GM18526 (cell line): ENCODE data around the gene NAB1.

Experiments used
- POLR2A ChIP-seq: IDR thresholded peaks from 3 replicates; pipeline ENCODE4 v1.6.1; 2011; ENCODE audit not compliant: insufficient read length; ENCODE audit errors: extremely low read depth

NAB1 gene, protein sequence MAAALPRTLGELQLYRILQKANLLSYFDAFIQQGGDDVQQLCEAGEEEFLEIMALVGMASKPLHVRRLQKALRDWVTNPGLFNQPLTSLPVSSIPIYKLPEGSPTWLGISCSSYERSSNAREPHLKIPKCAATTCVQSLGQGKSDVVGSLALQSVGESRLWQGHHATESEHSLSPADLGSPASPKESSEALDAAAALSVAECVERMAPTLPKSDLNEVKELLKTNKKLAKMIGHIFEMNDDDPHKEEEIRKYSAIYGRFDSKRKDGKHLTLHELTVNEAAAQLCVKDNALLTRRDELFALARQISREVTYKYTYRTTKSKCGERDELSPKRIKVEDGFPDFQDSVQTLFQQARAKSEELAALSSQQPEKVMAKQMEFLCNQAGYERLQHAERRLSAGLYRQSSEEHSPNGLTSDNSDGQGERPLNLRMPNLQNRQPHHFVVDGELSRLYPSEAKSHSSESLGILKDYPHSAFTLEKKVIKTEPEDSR

DNA sequence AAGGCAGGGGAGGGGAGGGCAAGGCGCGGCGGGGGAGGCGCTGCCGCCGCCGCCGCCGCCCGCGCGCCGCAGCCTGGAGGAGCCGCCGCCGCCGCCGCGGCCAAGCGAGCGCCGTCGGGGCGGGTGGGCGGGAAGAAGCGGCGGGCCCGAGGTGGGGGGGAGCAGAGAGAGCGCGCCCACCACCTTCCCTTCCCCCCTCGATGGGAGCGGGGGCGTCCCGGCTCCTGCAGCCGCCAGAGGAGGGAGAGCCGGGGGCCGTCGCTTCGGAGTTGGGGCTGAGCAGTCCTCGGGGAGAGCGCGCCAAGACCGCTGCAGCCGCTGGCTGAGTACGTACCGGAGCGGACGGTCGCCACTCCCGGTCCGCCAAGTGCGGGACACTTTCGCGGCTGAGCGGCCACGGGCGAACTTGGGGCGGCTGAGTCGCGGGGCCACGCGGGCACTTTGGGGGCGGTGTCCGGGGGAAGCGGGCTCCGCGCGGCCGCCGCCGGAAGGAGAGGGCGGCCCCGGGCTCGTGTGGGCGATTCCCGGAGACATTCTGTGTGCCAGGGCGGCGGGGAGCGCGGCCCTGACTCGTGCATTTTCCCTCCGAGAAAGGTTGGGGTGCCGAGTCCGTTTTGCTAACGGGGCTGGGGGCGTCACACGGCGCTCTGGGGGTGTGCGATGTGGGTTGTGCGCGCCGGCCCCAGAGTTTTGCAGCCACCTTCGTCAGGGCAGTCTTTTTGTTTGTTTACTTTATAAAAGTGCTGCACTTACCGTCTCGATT is at the start of gene NAB1:
Gene NAB1 (plus strand): TSS at position 49 of the 763 bp plus-strand sequence. CDS start 10,094 bp downstream, outside the sequence.
- TF ChIP-seq POLR2A, result peak; percentile 37

DNA sequence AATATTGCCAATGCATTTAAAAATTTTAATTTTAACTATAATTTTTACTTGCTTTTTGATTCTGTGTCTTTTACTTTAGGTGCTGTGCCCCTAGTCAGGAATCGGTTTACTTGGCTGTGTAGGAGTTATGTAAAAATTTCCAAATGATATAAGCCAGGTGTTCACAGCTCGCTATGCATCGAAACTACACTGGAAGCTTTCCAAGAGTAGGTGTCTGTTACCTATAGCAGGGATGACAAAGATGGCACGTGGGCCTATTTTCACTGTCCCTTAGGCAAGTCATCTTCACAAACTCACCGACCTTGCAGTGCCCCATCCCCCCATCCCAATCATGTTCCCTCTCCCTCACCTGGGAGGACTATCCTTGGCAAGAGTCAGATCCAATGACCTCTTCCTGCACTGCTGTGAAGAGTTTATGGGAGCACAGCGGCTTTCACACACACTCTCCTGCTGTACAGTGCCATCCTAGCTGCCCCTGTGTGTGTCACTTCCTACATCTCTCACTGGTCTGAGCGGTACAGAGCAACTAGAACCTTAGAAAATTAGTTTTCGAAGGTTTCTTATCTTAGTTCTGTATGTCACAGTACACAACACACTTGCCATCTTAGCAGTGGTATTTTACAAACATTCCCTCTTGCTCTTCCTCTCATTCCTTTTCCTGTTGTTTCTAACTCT is 49.2 kb upstream of the NAB1 start:
- no peak for TF ChIP-seq POLR2A

DNA sequence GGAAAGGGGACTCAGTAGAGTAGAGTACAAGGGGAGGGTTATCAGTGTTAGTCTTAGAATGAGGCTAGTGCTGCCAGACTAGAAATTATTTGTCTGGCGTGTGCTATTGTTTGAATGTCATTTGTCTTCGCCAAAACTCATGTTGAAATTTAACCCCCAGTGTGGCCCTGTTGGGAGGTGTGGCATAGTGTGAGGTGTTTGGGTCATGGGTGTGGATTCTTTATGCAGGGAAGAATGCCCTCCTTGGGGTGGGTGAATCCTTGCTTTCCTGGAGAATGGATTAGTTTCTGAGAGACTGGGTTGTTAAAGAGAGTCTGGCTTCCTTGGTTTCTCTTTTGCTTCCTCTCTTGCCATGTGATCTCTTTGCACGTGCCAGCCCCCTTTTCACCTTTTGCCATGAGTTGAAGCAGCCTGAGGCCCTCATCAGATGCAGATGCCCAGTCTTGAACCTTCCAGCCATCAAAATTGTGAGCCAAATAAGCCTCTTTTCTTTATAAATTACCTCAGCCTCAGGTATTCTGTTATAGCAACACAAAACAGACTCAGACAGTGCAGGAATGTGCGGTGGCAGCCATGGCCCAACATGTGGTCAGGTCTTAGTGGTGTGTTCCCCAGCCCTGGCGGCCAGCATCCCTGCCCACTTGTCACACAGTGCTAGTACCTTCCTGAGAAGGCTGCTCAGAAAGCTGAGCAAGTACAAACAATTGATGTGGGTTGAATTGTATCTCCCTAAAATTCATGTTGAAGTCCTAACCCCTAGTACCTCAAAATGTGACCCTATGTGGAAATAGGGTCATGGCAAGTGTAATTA is 48.4 kb upstream of the NAB1 start:
- no peak for TF ChIP-seq POLR2A

DNA sequence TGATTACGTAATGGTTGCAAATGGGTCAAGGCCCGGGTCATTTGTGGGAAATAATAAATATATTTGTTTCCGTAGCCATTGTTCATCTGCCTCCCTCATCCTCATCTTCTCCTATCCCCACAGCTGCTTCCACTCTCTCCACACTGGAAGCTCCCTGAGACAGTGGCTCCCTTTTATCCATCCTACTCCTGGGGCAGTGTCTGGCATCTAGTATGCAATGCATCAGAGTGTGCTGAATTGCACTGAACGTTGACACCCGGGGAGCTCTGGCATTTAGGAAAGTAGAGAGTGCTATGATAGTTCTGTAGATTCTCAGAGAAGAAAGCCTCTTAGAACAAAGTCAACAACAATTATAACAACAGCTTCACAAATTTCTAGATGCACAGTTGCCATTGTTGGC is 45.5 kb upstream of the NAB1 start:
- TF ChIP-seq POLR2A, result no peak

DNA sequence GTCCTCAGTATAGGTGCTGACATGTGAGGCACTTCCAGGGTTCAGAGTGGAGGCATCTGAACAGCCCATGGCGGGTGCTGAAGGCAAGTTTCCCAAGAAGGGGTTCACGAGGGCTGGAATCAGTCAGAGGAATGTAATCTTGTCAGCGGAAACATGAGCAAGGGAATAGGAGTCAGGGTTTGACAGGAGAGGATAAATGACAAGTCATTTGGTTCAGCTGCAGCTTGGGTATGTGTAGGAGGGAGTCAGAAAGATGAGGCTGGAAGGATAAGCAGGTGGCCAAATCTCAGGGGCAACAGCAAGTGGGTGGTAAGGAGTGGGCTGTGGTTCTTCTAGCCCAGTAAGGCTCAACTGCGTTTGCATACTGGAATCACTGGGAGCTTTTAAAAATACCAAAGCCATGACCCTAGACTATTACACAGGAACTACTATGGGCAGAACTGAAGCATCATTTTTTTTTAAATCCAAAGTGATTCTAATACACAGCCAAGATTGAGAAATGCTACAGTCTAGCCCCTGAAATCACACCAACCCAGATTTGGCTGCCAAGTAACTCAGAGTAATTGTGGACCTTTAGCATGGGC is 41.8 kb upstream of the NAB1 start:
- no peak for TF ChIP-seq POLR2A

DNA sequence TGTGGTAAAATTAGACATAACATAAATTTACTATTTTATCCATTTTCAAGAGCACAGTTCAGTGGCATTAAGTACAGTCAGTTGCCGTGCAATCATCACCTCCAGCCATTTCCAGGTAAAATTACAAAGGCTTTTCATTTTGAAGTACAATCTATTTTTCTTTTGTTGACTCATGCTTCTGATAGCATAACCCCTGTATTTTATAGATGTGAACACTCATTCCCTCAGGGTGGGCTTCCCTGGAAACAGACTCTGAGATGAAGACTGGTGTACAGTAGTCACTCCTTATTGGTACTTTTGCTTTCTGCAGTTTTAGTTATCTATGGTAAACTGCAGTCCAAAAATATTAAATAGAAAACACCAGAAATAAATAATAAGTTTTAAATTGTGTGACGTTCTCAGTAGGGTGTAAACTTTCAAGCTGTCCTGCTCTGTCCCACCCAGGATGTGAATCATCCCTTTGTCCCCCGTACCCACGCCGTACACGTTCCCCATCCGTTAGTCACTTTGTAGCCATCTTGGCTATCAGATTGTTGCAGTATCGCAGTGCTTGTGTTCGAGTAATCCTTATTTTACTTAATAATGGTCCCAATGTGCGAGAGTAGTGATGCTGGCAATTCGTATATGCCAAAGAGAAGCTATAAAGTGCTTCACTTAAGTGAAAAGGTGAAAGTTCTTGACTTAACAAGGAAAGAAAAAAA is 41.1 kb upstream of the NAB1 start:
- TF ChIP-seq POLR2A, result no peak

DNA sequence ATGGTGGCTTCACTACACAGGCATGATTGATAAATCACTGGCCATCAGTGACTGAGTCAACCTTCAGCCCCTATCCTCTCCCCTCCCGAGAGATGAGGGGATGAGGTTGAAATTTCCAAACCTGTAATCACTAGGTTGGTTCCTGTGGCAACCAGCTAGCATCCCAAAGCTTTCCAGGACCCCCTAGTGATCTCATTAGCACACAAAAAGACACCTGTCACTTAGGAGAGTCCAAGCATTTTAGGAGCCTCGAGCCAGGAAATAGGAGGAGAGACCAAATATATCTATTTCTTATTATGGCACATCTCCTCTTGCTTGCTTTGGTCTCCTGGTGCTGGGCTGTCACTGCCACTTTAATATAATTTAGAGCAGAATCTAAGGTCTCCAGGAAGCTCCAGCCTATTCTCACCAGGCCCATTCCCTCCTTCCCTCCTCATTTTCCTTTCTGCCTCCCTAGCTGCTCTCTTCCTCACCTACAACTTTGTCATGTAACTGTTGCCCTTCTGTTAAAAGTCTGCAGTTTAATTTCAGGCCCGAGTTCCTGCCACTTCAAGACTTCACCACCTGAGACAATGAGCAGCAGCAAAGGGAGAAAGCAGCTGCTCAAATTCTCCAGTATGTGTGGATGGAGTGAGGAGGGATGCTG is 33.2 kb upstream of the NAB1 start:
- TF ChIP-seq POLR2A, result no peak

DNA sequence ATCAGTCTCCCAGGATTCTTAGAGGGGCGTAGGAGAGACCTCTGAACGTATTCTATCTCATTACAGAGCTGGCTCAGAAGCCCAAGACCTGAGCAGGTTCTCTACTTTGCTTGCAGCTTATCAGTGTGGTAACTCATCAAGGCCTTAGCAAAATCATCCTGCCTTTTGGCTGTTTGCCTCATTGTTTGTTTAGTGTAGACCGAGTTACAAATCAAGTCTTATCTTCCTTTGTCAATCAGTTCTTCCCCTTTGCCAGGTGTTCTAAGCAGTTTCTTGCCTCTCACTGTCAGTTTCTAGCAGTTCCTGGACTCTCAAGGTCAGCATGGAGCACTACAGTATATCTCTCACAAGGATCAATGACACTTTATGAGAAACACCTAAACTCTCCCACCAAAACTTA is 30.9 kb upstream of the NAB1 start:
- TF ChIP-seq POLR2A, result no peak

DNA sequence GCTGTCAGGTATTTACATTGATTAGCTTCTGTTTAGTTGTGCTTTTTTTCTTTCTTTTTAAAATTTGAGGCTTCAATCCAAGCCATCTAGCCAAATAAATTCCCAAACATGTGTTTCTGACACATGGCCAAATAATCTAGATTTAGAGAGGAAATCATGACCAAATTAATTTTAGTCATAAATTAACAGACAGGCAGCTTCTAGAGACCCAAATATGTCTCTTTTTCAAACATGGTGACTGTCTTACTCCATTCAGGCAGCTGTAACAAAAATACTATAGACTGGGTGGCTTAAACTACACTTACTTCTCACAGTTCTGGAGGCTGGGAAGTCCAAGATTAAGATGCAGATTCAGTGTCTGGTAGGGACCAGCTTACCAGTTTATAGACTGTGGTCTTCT is 23.2 kb upstream of the NAB1 start:
- no peak for TF ChIP-seq POLR2A

DNA sequence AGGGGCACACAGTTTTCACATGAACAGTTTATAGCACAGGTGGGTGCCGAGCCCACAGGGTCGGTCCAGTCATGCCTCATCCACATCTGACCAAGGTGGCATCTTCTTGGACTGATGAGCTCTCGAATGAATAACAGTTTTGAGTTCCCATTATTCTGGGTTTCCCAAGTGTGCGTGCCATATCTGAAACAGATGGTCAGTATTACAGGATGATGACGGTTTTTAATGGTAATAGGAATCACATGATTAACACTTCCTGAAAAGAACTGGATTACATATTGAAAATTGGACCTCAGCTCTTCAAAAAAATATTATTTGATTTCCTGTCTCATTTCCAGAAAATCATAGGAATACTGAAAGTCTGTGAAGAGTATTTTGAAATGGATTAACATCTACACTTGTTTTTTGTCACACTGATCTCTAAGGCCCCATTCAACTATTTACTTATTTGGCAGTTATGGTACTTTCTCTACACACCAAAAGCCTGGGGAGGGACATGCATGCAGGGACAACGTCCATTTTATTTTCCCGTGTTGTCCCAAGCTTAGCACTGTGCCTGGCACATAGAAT is 22.2 kb upstream of the NAB1 start:
- no peak for TF ChIP-seq POLR2A

DNA sequence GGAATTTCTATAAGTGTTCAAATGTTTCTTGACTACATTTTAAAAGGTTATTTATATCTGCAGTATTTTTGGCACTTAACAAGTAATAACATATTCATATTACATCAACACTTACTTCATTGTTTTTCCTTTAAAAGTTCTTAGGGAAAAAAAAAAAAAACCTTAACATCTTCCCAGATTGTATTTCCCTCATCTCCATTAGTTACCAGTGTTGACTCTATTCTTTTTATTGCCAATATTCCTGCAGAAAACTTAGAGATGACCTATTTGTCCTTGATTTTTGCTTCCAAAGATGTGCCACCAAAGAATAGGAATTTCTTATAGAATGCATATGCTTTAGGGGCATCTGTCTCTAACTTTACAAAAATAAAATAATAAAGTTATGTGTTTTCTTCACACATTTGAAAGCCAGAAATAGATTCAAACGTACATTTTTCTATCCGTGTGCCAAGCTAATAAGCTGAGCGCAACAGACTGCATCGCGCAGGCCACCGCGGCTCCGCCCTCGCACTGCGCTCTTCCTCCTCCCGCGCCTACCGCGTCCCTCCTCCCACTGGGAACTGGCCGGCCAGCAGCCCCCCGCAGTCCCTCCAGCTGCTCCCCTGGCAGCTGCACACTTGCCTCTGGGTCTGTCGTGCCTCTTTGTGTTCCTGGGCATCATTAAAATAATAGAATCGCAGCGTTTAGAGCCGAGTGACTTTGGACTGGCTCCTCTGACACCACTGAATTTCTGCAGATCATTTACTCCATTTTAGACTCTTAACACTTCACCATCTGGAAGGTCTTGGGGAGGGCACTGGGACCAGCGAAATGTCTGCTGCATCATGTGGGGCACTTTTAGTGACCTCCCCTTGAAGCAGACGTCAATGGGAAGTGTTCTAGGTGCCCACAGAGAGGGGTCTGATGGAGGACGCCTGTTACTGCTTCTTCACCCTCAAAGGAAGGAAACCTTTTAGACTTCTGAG is 21.2 kb upstream of the NAB1 start:
- no peak for TF ChIP-seq POLR2A

DNA sequence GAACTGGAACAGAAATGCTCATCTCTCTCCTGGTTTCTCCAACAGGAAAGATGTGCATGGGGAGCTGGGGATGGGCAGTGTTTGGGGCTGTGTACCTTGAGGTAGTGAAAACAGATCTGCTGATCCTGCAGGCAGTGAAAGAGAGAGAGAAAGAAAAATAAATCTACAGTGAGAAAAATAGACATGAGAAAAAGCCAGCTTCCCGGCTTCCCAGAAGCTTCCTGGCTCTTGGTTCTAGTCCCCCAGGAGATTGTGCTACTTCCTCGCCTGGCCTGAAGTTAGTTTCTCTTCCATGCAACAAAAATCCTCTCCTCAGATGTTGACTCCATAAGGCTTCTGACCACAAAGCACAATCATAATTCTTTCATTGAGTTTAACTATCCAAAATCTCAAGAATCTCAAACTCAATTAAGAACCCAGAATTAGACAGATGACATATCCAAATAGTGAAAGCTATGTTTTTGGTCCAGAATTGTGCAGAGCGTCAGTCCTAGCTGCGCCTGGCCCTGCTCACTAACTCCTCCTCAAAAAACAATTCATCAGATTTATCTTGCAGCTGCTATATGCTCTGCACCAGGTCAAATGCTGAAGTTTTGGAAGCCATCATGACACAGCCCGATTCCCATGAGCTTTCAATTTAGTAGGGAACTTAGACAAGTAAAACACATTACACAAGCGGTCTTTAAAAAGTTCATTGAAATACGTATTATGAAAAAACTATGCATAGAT is 20.1 kb upstream of the NAB1 start:
- TF ChIP-seq POLR2A, result no peak

DNA sequence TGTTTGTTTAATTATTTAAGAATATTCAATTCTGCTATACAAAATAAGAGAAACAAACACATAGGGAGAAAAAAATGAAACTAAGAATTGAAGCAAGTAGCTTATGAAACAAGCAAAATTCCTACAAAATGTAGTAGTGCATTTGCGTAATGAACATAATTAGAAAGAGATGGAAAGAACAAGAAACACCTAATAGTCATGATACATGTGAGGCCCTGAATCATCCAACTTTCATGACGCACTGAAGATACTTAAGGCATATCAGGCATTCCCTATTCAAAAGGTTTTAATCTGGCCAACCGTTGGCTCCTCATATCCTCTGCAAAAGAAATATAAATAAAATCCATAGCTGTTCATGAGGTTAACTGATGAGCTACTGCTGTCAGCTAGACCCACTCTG is 14.5 kb upstream of the NAB1 start:
- TF ChIP-seq POLR2A, result no peak
